HepG2 (cell line): ENCODE results near the gene LSMEM2. TPM values are rescaled to one million over a fixed set of nuclear protein-coding genes. Genes with fewer than 3 reads are reported as not detected.

Experiments used
- AKNA ChIP-seq: sonication (generic); formaldehyde crosslinking; IDR thresholded peaks from 2 replicates; pipeline ENCODE4 v1.4.0; 2020; ENCODE audit warnings: missing genetic modification reagents, borderline replicate concordance
- ARNT ChIP-seq: fragments of 450-650 bp; IDR thresholded peaks from 2 replicates; pipeline ENCODE4 v1.6.1; 2017
- BRCA1 ChIP-seq: sonication (generic); formaldehyde crosslinking; IDR thresholded peaks from 2 replicates; pipeline ENCODE4 v1.4.0; 2020; ENCODE audit warnings: missing genetic modification reagents
- DMTF1 ChIP-seq: sonication (generic); formaldehyde crosslinking; IDR thresholded peaks from 2 replicates; pipeline ENCODE4 v1.4.0; 2020; ENCODE audit warnings: mild to moderate bottlenecking, missing genetic modification reagents
- FIP1L1 ChIP-seq: fragments of 200-400 bp; formaldehyde crosslinking; IDR thresholded peaks from 2 replicates; pipeline ENCODE4 v1.6.1; 2018; ENCODE audit warnings: low read depth, mild to moderate bottlenecking, low read length, moderate library complexity, borderline replicate concordance; ENCODE audit not compliant: insufficient read depth
- GABPB1 ChIP-seq: IDR thresholded peaks from 2 replicates; pipeline ENCODE4 v1.6.1; 2016; ENCODE audit warnings: mild to moderate bottlenecking, missing genetic modification reagents, moderate library complexity, missing compliant biosample characterization
- GATAD2A ChIP-seq: IDR thresholded peaks from 2 replicates; pipeline ENCODE4 v1.6.1; 2016
- GTF2F1 ChIP-seq: fragments of 150-350 bp; IDR thresholded peaks from 2 replicates; pipeline ENCODE4 v1.6.1; 2014; ENCODE audit warnings: low read length
- HCFC1 ChIP-seq: fragments of 150-350 bp; IDR thresholded peaks from 2 replicates; pipeline ENCODE4 v1.6.1; 2014; ENCODE audit warnings: low read depth, low read length
- MBD4 ChIP-seq: IDR thresholded peaks from 2 replicates; pipeline ENCODE4 v1.6.1; 2012; ENCODE audit warnings: low read length, inconsistent platforms, borderline replicate concordance
- NFE2L1 ChIP-seq: sonication (generic); formaldehyde crosslinking; IDR thresholded peaks from 2 replicates; pipeline ENCODE4 v1.4.0; 2020; ENCODE audit warnings: missing genetic modification reagents, mild to moderate bottlenecking, borderline replicate concordance
- RBM22 ChIP-seq: fragments of 200-400 bp; formaldehyde crosslinking; optimal IDR thresholded peaks from 2 replicates; pipeline ENCODE3; 2017; ENCODE audit warnings: mild to moderate bottlenecking, low read length, moderate library complexity
- SMAD3 ChIP-seq: sonication (generic); formaldehyde crosslinking; IDR thresholded peaks from 2 replicates; pipeline ENCODE4 v1.4.0; 2020; ENCODE audit warnings: missing genetic modification reagents
- ZBTB2 ChIP-seq: sonication (generic); formaldehyde crosslinking; IDR thresholded peaks from 2 replicates; pipeline ENCODE4 v1.8.0; 2022; ENCODE audit warnings: low read depth, missing genetic modification reagents
- ZNF274 ChIP-seq: sonication (generic); formaldehyde crosslinking; IDR thresholded peaks from 2 replicates; pipeline ENCODE4 v1.5.1; 2020; ENCODE audit warnings: mild to moderate bottlenecking, missing genetic modification reagents
- ZNF780A ChIP-seq: sonication (generic); formaldehyde crosslinking; IDR thresholded peaks from 2 replicates; pipeline ENCODE4 v1.8.0; 2022; ENCODE audit warnings: mild to moderate bottlenecking, missing genetic modification reagents, moderate library complexity
- polyA plus RNA-seq, 8 experiments: library from polyadenylated mRNA; depleted of rRNA in 3 of 8; stranded (reverse) in 7 of 8; unstranded in 1 of 8; fragments of >200 nt; fragmentation: Illumina TruSeq in 4 of 8; extraction: Trizol in 4 of 8; gene quantifications; 2 replicates each; pipeline versions ENCODE4 v1.2.1 to v1.2.3, GENCODE V29; 2011 to 2016; ENCODE audit warnings: low read depth in 4 of 8, missing spikeins in 1 of 8, mixed read lengths in 1 of 8; ENCODE audit not compliant: insufficient read depth in 1 of 8
- total RNA-seq, 5 experiments: library from RNA; depleted of rRNA; stranded (reverse); fragments of >200 nt; fragmentation: Illumina TruSeq; extraction: Trizol; gene quantifications; 2 replicates each; pipeline ENCODE4 v1.2.3, GENCODE V29; 2016; ENCODE audit warnings: low read depth in 1 of 5
- TF ChIP-seq, protein P1 (sequence below): sonication (generic); formaldehyde crosslinking; IDR thresholded peaks from 2 replicates; pipeline ENCODE4 v1.5.0; 2020; ENCODE audit warnings: missing genetic modification reagents, mild to moderate bottlenecking, borderline replicate concordance
- TF ChIP-seq, protein P2 (sequence below): IDR thresholded peaks from 2 replicates; pipeline ENCODE4 v1.6.1; 2016; ENCODE audit warnings: missing compliant biosample characterization, missing genetic modification reagents, borderline replicate concordance

The LSMEM2 gene
- total and polyA plus RNA-seq, 2 of the 13 experiments (the other 11 are each of a cell fraction or from before 2014, with no cell fraction given) = 0.07 to 0.41 TPM

DNA sequence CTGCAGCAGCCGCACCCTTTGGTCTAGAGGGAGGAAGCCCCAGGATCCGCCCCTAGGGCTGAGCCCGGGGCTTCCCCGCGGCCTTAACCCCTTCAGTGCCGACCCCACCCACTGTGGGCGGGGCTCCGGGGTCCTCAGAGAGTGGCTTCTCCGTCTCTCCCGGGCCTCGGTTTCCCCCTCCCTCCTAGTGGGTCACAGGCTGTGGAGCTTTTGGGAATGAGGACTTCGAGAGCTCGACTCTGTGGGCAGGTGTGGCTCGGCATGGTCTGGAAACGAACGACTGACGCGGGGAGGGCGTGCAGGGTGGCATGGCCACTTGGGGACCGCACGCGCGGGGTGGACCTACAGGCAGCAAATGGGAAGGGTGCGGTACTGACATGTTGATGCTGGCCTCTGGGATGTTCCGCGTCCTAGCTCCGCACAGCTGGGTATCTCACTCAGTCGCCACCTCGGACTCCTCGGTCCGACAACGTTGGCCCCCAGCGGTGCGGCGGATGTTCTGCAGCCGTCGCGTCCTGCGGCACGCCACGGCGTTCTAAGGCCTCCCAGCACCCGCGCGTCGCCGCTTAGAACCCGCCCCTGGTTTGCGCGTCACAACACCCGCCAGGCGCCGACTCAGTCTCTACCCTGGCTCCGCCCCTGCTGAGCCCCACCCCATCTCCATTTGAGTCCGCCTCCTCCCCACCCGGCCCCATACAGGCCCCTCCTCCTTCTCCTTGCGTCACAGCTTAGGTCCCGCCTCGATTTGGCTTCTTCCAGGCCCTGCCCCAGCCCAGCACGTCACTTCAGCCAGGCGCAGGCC lies 20.1 kb downstream of the LSMEM2 start, which contains the start of the genes HYAL3 and NAA80 (continued):
- TF ChIP-seq DMTF1 (CRISPR knock-in tag) = no peak
- TF ChIP-seq NFE2L1 (CRISPR knock-in tag) = 0 out of 2 replicates have a peak, but pooled peaks have one; percentile 60
- TF ChIP-seq BRCA1 (CRISPR knock-in tag) = no peak
- no peak for TF ChIP-seq RBM22
- no peak; the same call in 1 of the 2 replicates for TF ChIP-seq SMAD3
- no peak; the same call in 1 of the 2 replicates for TF ChIP-seq HCFC1
- TF ChIP-seq MBD4 = no peak
- TF ChIP-seq GTF2F1 = no peak
- peak; percentile 65 for TF ChIP-seq ZBTB2
- TF ChIP-seq, protein P1, sequence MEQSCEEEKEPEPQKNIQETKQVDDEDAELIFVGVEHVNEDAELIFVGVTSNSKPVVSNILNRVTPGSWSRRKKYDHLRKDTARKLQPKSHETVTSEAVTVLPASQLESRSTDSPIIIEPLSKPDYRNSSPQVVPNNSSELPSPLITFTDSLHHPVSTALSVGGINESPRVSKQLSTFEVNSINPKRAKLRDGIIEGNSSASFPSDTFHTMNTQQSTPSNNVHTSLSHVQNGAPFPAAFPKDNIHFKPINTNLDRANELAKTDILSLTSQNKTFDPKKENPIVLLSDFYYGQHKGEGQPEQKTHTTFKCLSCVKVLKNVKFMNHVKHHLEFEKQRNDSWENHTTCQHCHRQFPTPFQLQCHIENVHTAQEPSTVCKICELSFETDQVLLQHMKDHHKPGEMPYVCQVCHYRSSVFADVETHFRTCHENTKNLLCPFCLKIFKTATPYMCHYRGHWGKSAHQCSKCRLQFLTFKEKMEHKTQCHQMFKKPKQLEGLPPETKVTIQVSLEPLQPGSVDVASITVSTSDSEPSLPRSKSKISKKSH (CRISPR knock-in tag) = no peak
- peak; percentile 59; the same call in 1 of the 2 replicates for TF ChIP-seq ZNF274 (CRISPR knock-in tag)
- TF ChIP-seq, protein P2, sequence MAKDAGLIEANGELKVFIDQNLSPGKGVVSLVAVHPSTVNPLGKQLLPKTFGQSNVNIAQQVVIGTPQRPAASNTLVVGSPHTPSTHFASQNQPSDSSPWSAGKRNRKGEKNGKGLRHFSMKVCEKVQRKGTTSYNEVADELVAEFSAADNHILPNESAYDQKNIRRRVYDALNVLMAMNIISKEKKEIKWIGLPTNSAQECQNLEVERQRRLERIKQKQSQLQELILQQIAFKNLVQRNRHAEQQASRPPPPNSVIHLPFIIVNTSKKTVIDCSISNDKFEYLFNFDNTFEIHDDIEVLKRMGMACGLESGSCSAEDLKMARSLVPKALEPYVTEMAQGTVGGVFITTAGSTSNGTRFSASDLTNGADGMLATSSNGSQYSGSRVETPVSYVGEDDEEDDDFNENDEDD (CRISPR knock-in tag) = no peak; the same call in 1 of the 2 replicates
- TF ChIP-seq GABPB1 = peak; percentile 81
- no peak; the same call in 1 of the 2 replicates for TF ChIP-seq ZNF780A (CRISPR knock-in tag)
- no peak for TF ChIP-seq AKNA (CRISPR knock-in tag)
- TF ChIP-seq GATAD2A (CRISPR knock-in tag) = peak; percentile 31
- TF ChIP-seq FIP1L1 = peak; percentile 82; the same call in 1 of the 2 replicates
- no peak for TF ChIP-seq ARNT
